BLaER1 (cell line): ENCODE results near the gene CA10.

Experiments used
- H3K27ac ChIP-seq: shearing (Covaris generic); formaldehyde crosslinking; 2 replicates; pipeline ENCODE4 v1.8.1; 2022
- H3K27me3 ChIP-seq: shearing (Covaris generic); formaldehyde crosslinking; 2 replicates; pipeline ENCODE4 v1.8.1; 2022
- H3K36me3 ChIP-seq: shearing (Covaris generic); formaldehyde crosslinking; 2 replicates; pipeline ENCODE4 v1.8.1; 2022
- H3K4me1 ChIP-seq: shearing (Covaris generic); formaldehyde crosslinking; 2 replicates; pipeline ENCODE4 v1.8.1; 2022
- H3K4me2 ChIP-seq: shearing (Covaris generic); formaldehyde crosslinking; 2 replicates; pipeline ENCODE4 v1.8.1; 2022
- H3K4me3 ChIP-seq: shearing (Covaris generic); formaldehyde crosslinking; 2 replicates; pipeline ENCODE4 v1.8.1; 2022
- H3K9ac ChIP-seq: shearing (Covaris generic); formaldehyde crosslinking; 2 replicates; pipeline ENCODE4 v1.8.1; 2022
- H3K9me3 ChIP-seq: shearing (Covaris generic); formaldehyde crosslinking; 2 replicates; pipeline ENCODE4 v1.8.1; 2022
- H4K20me1 ChIP-seq: shearing (Covaris generic); formaldehyde crosslinking; 2 replicates; pipeline ENCODE4 v1.8.1; 2022
- Cebpa-rat ChIP-seq: shearing (Covaris generic); IDR thresholded peaks from 2 replicates; pipeline ENCODE4 v1.8.1; 2022

The CA10 gene

GRCh38 chr17:51833620-51834019, 324.9 kb downstream of the CA10 start:
- H3K4me2 ChIP-seq = no peak overlapping the region
- H3K27ac ChIP-seq = no peak overlapping the region
- no peaks in the 10 kb centered on the region for H3K9me3 ChIP-seq
- H3K4me1 ChIP-seq = no peaks in the 10 kb centered on the region
- H3K36me3 ChIP-seq = no peaks in the 10 kb centered on the region
- no peak for TF ChIP-seq Cebpa-rat
- no peak overlapping the region for H3K4me3 ChIP-seq
- no peaks in the 10 kb centered on the region for H3K27me3 ChIP-seq
- no peaks in the 10 kb centered on the region for H4K20me1 ChIP-seq
- no peak overlapping the region for H3K9ac ChIP-seq

DNA sequence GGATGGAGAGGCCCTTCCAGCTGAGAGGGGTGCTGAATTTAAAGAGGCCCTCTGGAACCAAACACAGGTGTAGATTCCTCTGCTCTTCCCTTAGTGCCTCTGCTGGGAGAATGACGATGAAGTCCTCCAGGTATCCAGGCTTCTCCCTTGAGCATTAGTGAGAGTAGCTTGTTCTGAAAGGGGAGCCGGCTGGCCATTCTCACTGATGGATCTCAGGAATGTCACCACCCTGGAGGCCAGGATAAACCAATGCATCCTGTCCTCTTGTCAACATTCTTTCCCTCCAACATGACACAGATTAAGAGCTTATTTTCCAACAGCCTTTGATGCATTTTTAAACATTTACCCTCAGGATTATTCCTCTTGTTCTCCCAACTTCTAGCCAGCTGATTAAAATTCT, 325.5 kb downstream of the CA10 start:
- Histone ChIP-seq H3K4me2 (no peak overlapping the region), H3K4me3 (no peak overlapping the region), H3K27ac (no peak overlapping the region), H3K27me3 (no peaks in the 10 kb centered on the region), H3K9ac (no peak overlapping the region), H3K4me1 (no peaks in the 10 kb centered on the region), H3K9me3 (no peaks in the 10 kb centered on the region), H4K20me1 (no peaks in the 10 kb centered on the region), H3K36me3 (no peaks in the 10 kb centered on the region)
- TF ChIP-seq Cebpa-rat = no peak

GRCh38 chr17:51830886-51831285, 327.6 kb downstream of the CA10 start:
- no peak overlapping the region for H3K9ac ChIP-seq
- H3K4me1 ChIP-seq = no peaks in the 10 kb centered on the region
- no peak for TF ChIP-seq Cebpa-rat
- no peak overlapping the region for H3K27ac ChIP-seq
- no peak overlapping the region for H3K4me3 ChIP-seq
- H4K20me1 ChIP-seq = no peaks in the 10 kb centered on the region
- H3K4me2 ChIP-seq = no peak overlapping the region
- no peaks in the 10 kb centered on the region for H3K27me3 ChIP-seq
- no peaks in the 10 kb centered on the region for H3K9me3 ChIP-seq
- H3K36me3 ChIP-seq = no peaks in the 10 kb centered on the region

DNA sequence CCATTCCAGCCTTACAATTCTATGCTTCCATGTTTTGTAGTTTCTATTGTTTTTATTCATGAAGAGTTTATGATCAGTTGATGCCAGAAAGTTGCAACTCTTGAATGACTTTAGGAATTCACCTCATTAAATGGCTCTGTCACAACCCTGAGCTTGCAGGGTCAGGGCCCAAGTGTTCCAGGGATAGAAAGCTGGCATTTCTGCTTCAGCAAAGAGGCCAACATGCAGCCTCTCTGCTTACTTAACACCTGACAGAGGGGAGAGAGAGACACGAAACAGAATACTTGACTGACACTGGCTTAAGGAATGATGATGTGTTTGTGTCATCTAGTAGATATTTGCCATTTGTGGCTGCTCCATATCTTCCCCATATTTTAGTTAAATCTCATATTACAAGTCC, 328.1 kb downstream of the CA10 start:
- no peaks in the 10 kb centered on the region for H3K9me3 ChIP-seq
- no peaks in the 10 kb centered on the region for H3K4me1 ChIP-seq
- no peak for TF ChIP-seq Cebpa-rat
- no peak overlapping the region for H3K27ac ChIP-seq
- no peak overlapping the region for H3K4me3 ChIP-seq
- no peak overlapping the region for H3K9ac ChIP-seq
- no peaks in the 10 kb centered on the region for H4K20me1 ChIP-seq
- H3K27me3 ChIP-seq = no peaks in the 10 kb centered on the region
- no peak overlapping the region for H3K4me2 ChIP-seq
- no peaks in the 10 kb centered on the region for H3K36me3 ChIP-seq

DNA sequence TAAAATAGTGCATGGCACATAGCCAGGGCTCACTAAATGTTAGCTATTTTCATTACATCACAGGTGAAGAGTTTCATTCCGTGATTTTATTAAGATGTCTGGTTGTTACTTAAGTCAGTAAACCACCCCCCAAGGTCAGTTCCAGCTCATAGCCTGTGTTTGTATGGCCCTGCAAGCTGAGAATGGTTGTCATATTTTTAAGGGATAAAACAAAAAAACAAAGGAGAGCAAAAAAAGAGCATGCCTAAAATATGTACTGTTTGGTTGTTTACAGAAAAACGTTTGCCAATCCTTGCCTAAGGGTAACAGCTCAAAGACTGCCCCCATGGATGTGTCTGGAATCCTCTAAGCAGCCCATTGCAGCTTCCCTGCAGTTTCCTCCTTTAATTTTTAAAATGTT, 329.6 kb downstream of the CA10 start:
- H3K27me3 ChIP-seq = no peaks in the 10 kb centered on the region

DNA sequence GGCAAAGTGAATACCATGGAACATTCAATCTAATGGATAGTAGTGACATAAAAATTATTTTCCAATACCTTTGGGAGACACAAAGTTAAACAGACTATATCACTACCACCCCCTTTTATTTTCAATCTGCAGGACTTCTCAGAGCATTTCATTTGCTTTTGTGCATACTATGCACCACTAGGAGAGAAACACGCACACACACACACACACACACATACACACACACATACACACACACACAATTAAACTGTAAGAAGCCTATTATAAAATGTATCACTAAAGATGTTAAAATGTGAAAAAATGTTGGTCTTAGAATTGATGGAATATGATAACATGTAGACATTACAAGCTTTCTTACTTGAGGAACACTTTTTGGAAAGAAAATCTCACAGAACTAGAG, 331.4 kb downstream of the CA10 start:
- no peak for TF ChIP-seq Cebpa-rat
- H3K4me3 ChIP-seq = no peak overlapping the region
- H3K4me2 ChIP-seq = no peak overlapping the region
- H3K27ac ChIP-seq = no peak overlapping the region
- no peaks in the 10 kb centered on the region for H3K9me3 ChIP-seq
- H3K4me1 ChIP-seq = no peaks in the 10 kb centered on the region
- no peaks in the 10 kb centered on the region for H4K20me1 ChIP-seq
- H3K27me3 ChIP-seq = no peaks in the 10 kb centered on the region
- no peak overlapping the region for H3K9ac ChIP-seq
- no peaks in the 10 kb centered on the region for H3K36me3 ChIP-seq

More for the DNA sequence above, 329.6 kb downstream of the CA10 start:
- Histone ChIP-seq H4K20me1 (no peaks in the 10 kb centered on the region), H3K27ac (no peak overlapping the region), H3K9ac (no peak overlapping the region), H3K9me3 (no peaks in the 10 kb centered on the region), H3K4me3 (no peak overlapping the region), H3K4me1 (no peaks in the 10 kb centered on the region), H3K4me2 (no peak overlapping the region), H3K36me3 (no peaks in the 10 kb centered on the region)
- no peak for TF ChIP-seq Cebpa-rat

- Histone ChIP-seq H3K4me3 (no peak overlapping the region), H3K27me3 (no peaks in the 10 kb centered on the region), H4K20me1 (no peaks in the 10 kb centered on the region), H3K4me2 (no peak overlapping the region), H3K36me3 (no peaks in the 10 kb centered on the region), H3K27ac (no peak overlapping the region), H3K4me1 (peaks cover 18% of the 10 kb centered on the region), H3K9me3 (no peaks in the 10 kb centered on the region), H3K9ac (no peak overlapping the region)
- no peak for TF ChIP-seq Cebpa-rat
Observed at GRCh38 chr17:51820766-51821165, 337.7 kb downstream of the CA10 start.

DNA sequence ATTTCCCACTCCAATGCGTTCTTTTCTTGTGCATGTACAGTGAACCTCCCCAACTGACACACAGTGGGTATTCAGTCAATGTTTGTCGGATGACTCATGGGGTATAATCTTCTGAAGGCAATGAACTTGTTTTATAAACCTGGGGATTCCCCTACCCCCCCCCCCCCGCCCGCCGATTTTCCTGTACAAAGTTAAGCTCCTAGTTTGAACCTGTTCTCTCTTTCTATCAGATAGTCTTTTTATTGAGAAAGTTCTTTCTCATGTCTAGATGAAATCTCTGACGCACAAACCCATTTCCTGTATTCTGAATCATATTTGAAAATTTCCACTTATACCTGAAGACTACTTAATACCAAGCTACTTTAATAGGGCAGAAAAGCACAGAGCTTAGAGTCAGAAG, 338.3 kb downstream of the CA10 start:
- H3K4me1 ChIP-seq = peaks cover 18% of the 10 kb centered on the region
- H4K20me1 ChIP-seq = no peaks in the 10 kb centered on the region
- no peaks in the 10 kb centered on the region for H3K36me3 ChIP-seq
- H3K4me2 ChIP-seq = no peak overlapping the region
- H3K9ac ChIP-seq = no peak overlapping the region
- H3K9me3 ChIP-seq = no peaks in the 10 kb centered on the region
- TF ChIP-seq Cebpa-rat = no peak
- no peak overlapping the region for H3K4me3 ChIP-seq
- H3K27ac ChIP-seq = no peak overlapping the region
- no peaks in the 10 kb centered on the region for H3K27me3 ChIP-seq

GRCh38 chr17:51819341-51820219, 338.9 kb downstream of the CA10 start:
- H3K9ac ChIP-seq = no peak overlapping the region
- no peak for TF ChIP-seq Cebpa-rat
- no peaks in the 10 kb centered on the region for H4K20me1 ChIP-seq
- H3K27me3 ChIP-seq = no peaks in the 10 kb centered on the region
- H3K4me3 ChIP-seq = no peak overlapping the region
- H3K9me3 ChIP-seq = no peaks in the 10 kb centered on the region
- peak overlapping the region; percentile 31; the same call in 1 of the 2 replicates for H3K4me2 ChIP-seq
- H3K36me3 ChIP-seq = no peaks in the 10 kb centered on the region
- peaks cover 18% of the 10 kb centered on the region for H3K4me1 ChIP-seq
- peak overlapping the region; percentile 22; the same call in 1 of the 2 replicates for H3K27ac ChIP-seq

DNA sequence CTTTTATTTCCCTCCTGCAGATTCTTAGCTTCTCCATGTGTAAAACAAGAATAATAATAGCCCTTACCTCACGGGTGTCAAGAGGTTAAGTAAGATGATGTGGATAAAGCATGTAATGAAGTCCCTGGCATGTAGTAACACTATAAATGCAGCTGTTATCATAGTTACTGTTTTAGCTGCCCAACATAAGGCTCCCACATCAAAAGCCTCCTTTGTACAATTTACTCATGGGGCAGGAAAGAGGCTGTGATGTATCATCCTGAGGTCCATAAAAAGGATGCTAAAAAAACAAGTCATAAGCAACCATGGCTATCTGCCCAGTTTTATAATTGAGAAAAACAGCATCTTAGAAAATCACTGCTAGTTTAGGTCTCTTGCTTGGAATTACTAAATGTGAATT, 339.7 kb downstream of the CA10 start:
- H3K4me1 ChIP-seq = peaks cover 18% of the 10 kb centered on the region
- H4K20me1 ChIP-seq = no peaks in the 10 kb centered on the region
- H3K4me3 ChIP-seq = no peak overlapping the region
- peak overlapping the region; percentile 31; the same call in 1 of the 2 replicates for H3K4me2 ChIP-seq
- no peaks in the 10 kb centered on the region for H3K36me3 ChIP-seq
- no peak overlapping the region for H3K27ac ChIP-seq
- no peaks in the 10 kb centered on the region for H3K27me3 ChIP-seq
- H3K9me3 ChIP-seq = no peaks in the 10 kb centered on the region
- TF ChIP-seq Cebpa-rat = no peak
- H3K9ac ChIP-seq = no peak overlapping the region

GRCh38 chr17:51817955-51818354, 340.6 kb downstream of the CA10 start:
- no peak overlapping the region for H3K4me2 ChIP-seq
- H3K9ac ChIP-seq = no peak overlapping the region
- no peak for TF ChIP-seq Cebpa-rat
- no peaks in the 10 kb centered on the region for H3K27me3 ChIP-seq
- peaks cover 18% of the 10 kb centered on the region for H3K4me1 ChIP-seq
- H3K9me3 ChIP-seq = no peaks in the 10 kb centered on the region
- H3K4me3 ChIP-seq = no peak overlapping the region
- H4K20me1 ChIP-seq = no peaks in the 10 kb centered on the region
- no peak overlapping the region for H3K27ac ChIP-seq
- no peaks in the 10 kb centered on the region for H3K36me3 ChIP-seq
